Fibroblast of skin of abdomen (primary cell): ENCODE measurements around the gene VWF.

Experiments
- DNase-seq: peaks from one replicate; pipeline ENCODE4 v3.0.0-alpha.2; 2013

Gene VWF

DNA sequence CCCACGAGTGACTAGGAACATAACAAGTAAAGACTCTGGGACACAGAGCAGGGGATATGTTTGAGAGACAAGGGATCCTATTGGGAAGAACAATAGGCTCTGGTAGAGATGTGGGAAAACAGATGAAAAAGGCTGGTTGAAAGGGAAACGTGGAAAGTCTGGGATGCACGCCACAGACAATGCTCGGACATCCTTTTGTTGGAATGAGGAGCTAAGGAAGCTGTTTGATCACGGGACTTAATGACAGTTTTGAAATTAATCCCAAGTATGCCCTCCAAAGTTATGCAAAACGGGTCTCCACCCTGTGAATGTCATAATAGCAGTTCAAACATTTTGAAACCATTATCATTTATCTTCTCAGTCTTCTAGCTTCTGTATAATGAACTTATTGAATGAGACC lies 147.8 kb downstream of the VWF start:
- no peak for DNase-seq

- DNase-seq: no peak
Observed at GRCh38 chr12:5976196-5976595, 148.3 kb downstream of the VWF start.

DNA sequence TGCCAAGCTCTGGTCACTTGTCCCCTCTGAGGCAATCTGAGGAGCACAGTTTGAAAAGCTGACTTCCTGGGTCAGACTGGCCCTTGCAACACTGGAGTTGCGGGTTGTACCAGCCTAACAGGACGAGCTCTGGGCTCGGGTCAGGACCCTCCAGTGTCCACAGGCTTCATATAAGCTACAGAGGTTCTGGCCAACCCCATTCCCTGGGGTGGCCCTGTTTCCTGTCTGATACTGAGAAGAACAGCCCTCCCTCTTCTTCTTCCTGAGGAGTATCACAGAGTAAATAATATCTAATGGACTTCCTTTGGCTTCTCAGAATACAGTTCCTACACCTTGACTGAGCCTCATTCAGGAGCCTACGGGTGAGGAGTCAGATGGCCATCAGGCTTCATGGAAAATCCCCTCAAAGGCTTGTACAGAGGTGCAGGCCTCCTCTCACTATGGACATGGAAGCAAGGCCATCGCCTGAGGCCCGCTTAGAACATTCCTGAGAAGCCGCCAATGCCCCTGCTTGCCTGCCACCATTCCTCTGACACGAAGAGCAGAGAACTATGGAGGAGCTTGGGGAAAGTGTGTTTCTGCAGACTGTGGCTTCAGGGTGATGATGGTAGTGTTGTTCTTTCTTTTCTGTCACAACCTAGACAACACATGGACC lies 150.9 kb downstream of the VWF start:
- DNase-seq: no peak

DNA sequence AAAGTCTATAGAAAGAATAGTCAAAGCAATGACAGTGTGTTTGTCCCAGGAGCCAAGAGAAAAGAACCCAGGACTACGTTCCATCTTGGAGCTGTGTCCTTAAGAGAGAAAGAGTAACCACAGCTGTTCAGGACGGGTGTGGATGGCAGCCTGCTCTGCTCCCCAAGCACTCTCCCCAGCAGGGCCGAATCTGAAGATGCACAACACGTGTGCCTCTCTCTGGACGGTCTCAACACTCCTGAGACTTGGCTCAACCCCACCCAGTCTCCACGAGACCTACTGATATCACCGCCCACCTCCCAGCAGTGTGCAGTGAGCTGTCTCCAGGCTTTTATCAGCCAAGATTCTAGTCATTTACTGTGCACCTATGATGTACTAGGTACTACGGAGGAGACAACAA lies 152.1 kb downstream of the VWF start:
- DNase-seq: no peak

- DNase-seq: no peak
Observed at GRCh38 chr12:5971194-5971850, 153.1 kb downstream of the VWF start.

DNA sequence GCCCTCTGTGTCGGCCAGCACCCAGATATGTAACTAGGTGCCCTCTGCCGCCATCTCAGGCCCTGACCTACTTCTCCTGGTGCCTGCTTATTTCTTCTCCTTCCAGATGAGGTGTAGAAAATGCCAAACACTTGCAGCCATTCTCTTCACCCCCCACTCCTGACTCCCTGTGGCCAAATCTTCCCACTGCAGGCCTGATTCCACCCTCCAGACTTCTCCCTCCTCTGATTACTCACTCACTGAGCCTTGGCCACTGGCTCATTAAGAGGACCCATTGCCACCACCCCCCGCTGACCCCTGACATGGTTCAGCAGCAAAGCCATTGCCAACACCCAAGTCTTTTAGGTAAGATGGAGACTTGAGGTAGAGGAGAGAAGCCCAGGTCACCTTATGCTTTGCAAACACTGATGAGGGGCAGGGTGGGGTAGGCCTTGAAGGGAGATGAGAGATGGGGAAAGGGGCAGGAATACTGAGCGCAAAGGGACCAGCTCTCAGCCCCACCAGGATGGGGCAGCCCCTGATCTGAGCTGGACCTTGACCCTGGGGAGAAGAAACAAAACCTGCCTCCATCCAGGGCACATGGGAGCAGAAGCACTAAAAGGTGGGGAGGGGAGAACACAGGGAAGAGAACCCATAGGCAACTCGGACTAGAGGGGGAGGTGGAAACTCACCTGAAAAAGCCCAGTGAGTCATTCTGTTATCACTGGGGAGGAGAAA lies 154.3 kb downstream of the VWF start:
- no peak for DNase-seq

DNA sequence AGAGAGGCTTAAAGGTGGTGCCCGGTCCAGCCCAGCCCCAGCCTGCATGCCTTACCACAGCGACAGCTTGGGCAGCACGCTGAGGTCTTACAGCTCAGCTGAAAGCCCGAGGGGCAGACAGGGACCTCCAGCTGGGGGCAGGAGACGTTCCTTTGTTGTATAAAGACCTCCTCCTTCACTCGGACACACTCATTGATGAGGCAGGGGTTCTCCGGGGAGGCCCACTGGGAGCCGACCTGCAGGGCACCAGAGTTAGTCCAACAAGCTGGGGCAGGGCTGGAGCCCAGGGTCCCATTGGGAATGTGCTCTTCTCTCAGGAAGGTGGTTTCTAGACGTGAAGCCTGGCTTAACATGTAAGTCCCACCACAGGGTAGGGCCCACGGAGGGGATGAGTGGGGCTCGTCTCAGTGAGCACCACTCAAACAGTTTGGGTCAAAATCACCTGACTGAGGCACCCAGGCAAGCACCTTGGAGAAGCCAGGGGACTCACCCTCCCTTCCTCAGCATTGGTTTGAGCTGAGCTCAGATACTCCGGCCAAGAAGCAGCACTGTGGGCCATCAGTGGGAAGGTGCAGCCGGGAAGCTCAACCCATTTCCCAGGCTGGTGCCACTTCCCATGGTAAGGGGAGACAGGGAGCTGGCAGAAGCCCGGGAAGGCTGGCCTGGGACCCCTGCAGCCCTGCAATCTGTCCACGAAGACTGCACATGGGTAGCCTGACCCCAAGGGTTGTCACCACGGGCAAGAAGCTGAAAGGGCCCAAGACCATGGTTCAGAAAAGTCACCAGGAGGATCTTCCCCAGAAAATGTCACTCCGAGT lies 155.1 kb downstream of the VWF start:
- DNase-seq: no peak

DNA sequence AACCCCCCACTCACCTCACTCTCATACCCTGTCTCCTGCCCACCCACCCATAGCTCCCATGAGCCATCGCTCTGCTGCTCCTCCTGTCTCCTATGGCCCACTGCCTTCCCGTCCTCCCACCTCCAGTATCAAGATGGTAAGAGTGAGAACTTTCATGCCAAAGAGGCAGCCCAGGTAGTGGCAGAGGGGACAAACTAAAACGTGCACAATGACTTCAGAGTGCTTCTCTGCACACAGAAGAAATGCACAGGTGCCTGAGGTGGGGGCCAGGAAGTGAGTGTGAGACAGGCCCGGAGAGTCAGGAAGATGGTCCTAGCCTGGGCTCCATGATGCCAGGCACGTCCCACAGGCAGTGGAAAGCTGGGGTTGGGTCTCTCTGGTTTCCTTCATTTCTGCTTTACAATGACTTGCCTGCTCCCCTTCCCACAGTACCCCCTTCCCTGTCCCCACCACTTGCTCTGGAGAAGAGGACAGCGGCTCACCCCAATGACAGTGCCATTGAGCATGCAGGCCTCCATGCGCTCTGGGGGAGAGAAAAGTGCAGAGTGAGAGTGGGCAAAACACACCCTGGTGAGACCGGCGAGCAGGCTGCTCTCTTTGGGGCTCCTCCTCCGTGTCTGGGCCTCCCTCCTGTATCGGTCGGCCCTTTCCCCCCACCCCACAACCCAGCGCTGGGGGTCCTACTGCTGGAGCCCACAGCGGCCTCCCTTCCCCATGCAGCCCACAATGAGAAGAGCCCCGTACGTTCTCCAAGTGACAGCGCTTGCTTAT lies 156.6 kb downstream of the VWF start:
- no peak for DNase-seq

- no peak for DNase-seq
Observed at GRCh38 chr12:5966486-5967095, 157.9 kb downstream of the VWF start.

- DNase-seq: peak; percentile 45
Observed at GRCh38 chr12:5965950-5966383, 158.5 kb downstream of the VWF start.

DNA sequence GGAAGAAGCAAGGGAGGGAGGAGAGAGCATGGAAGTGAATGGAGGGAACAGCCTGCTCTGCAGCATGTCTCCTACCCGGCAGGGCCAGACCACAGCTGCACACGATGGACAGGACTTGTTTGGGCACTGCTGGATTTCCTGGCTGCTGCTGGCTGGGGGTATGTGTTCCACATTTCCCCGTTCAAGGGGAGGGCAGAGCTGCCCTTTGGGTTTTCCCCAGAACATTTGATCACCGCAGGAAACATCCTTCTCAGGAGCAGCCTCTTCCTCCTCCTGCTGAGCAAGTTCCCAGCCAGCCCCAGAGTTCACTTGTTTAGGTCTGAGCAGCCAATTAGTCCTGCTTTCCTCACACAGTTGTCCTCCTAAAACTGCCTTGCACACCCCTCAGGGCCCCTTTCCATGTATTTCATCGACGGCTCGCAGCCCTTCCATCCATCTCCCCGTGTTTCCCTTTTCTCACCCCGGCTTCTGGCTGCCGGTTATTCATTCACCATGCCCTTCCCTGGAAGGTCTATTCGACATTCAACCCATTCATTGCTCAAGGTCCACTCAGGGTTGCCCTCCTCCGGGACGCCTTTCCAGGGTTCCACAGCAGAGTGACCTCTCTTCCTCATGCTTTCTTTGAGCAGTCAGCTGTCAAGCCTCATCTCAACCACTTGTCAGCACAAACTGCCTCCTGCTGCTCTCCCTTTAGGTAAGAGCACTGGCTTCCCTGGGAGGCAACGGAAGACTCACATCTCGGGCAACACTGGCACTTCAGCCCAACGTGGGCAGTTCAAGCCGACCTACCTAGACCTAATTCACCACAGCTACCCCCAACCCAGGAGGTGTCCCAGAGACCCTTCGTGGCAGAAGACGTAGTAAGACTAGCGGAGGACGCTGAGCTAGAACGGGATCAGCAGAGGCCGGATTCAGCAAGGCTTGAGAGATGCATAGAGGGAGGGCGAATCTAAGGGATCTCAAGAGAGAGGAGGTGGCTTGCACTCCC lies 159.3 kb downstream of the VWF start:
- DNase-seq: no peak

- no peak for DNase-seq
Observed at GRCh38 chr12:5963515-5963914, 161.0 kb downstream of the VWF start.

- DNase-seq: no peak
Observed at GRCh38 chr12:5960783-5961182, 163.7 kb downstream of the VWF start.

DNA sequence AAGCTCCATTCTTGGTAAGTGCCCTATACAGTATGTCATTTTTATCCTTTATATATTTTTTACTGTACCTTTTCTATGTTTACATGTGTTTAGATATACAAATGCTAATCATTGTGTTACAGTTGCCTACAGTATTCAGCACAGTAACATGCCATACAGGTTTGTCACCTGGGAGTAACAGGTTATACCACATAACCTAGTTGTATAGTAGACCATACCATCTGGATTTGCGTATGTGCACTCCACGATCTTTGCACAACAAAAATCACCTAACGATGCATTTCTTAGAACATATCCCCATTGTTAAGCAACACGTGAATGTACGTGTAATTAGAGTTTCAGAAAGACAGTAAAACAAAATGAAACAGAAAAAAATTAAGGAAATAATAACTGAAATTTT lies 167.5 kb downstream of the VWF start:
- DNase-seq: no peak

- DNase-seq: no peak
Observed at GRCh38 chr12:5954661-5955060, 169.8 kb downstream of the VWF start.

DNA sequence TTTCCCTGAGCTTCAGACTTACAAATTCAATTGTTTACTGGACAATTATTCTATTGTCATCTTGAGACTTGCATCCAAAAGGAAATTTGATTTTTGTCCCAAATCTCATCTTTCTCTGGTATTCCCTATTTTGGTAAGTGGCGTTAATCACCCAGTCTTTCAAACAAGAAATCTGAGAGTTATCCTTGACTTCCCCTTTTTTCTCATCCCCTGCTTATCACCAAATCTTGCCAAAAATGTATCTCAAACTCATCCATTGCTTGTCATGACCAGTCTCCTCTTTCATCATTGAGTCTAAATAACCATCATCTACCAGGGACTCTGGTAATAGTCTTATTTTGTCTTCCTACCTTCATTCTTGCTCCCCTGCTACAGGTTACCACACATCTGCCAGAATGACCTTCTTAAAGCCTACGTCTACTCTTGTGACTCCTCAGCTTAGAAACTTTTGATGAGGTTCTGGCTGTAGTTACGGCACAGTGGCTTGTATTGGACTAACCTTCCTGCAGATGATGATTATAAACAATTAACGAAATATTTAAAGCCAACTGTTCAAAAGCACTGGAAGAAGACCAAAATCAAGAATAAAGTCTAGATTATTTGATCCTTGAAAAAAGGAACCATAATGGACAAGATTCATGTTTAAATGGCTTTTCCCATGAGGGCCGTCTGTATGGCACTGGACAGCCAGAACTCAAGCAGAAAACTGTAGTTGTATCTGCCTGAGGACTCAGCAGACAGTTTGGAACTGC lies 170.5 kb downstream of the VWF start:
- DNase-seq: no peak

GRCh38 chr12:5952031-5952430 lies 172.4 kb downstream of the VWF start:
- DNase-seq: no peak

DNA sequence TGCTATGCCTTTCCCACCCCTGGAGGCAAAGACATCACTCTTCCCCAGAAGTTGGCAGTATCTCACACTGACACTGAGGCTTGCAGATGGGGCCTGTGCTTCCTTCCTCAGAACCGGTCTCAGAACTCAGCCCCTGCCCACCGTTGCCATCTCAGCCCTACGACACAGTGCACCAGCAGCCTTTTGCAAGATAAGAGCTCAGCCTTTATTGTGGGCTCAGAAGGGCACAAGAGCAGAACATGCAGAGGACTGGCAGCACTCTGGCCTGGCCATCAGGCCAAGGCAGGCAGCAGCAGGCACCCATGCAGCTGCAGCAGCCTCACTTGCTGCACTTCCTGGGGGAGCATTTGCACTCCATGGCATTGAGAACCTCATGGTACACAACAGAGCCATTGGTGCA lies 175.8 kb downstream of the VWF start:
- no peak for DNase-seq

DNA sequence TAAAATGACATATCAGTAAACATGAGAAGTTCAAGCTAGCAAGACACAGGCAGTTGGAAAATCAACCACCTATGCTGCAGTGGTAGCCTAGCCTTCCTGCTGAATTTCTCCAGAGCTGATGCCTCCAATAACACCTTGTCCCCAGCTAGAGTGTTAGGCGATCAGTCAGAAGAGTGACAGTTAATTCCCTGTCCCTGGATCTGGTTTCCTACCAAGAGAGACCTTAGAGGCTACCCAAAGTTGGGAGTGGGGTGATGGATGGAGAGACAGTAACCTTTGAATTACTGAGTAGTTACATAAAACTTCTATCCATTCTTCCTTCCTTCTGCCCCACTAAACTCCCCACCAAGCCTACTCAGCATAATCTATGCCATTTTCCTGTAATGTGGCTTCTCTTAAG lies 177.5 kb downstream of the VWF start:
- no peak for DNase-seq

- DNase-seq: no peak
Observed at GRCh38 chr12:5946388-5946787, 178.1 kb downstream of the VWF start.
